HepG2 (cell line): ENCODE data around the gene STK24. TPM values are rescaled to one million over a fixed set of nuclear protein-coding genes. Genes with fewer than 3 reads are reported as not detected.

Source experiments
- AHDC1 ChIP-seq: sonication (generic); formaldehyde crosslinking; IDR thresholded peaks from 2 replicates; pipeline ENCODE4 v1.5.1; 2020; ENCODE audit warnings: mild to moderate bottlenecking, missing genetic modification reagents, borderline replicate concordance
- HOXA3 ChIP-seq: sonication (generic); formaldehyde crosslinking; IDR thresholded peaks from 2 replicates; pipeline ENCODE4 v1.5.0; 2020; ENCODE audit warnings: missing genetic modification reagents
- IRX3 ChIP-seq: sonication (generic); formaldehyde crosslinking; IDR thresholded peaks from 2 replicates; pipeline ENCODE4 v1.8.1; 2023; ENCODE audit warnings: mild to moderate bottlenecking, low read depth, missing genetic modification reagents, borderline replicate concordance
- LBX2 ChIP-seq: sonication (generic); formaldehyde crosslinking; IDR thresholded peaks from 2 replicates; pipeline ENCODE4 v1.5.0; 2020; ENCODE audit warnings: missing genetic modification reagents, mild to moderate bottlenecking, borderline replicate concordance
- LRRFIP1 ChIP-seq: sonication (generic); formaldehyde crosslinking; conservative IDR thresholded peaks from 2 replicates; pipeline ENCODE4 v1.4.0; 2020; ENCODE audit warnings: missing genetic modification reagents
- MEIS2 ChIP-seq: sonication (generic); formaldehyde crosslinking; IDR thresholded peaks from 2 replicates; pipeline ENCODE4 v1.9.0; 2021; ENCODE audit warnings: mild to moderate bottlenecking, missing genetic modification reagents
- POLR2A ChIP-seq, 2 experiments: IDR thresholded peaks; 2 replicates each; pipeline ENCODE4 v1.6.1; 2011; ENCODE audit warnings: low read depth in 2 of 2, low read length in 2 of 2, mild to moderate bottlenecking in 1 of 2, moderate library complexity in 1 of 2; ENCODE audit not compliant: insufficient read depth in 1 of 2
- THAP9 ChIP-seq: sonication (generic); formaldehyde crosslinking; IDR thresholded peaks from 2 replicates; pipeline ENCODE4; 2020; ENCODE audit warnings: missing genetic modification reagents, mild to moderate bottlenecking, borderline replicate concordance
- XRCC5 ChIP-seq: fragments of 200-400 bp; formaldehyde crosslinking; optimal IDR thresholded peaks from 2 replicates; pipeline ENCODE3; 2017; ENCODE audit warnings: mild to moderate bottlenecking, low read length
- ZFP90 ChIP-seq: sonication (generic); formaldehyde crosslinking; IDR thresholded peaks from 2 replicates; pipeline ENCODE4 v1.8.0; 2022; ENCODE audit warnings: missing genetic modification reagents, mild to moderate bottlenecking, inconsistent platforms, borderline replicate concordance
- ZNF710 ChIP-seq: sonication (generic); formaldehyde crosslinking; IDR thresholded peaks from 2 replicates; pipeline ENCODE4 v1.5.0; 2020; ENCODE audit warnings: mild to moderate bottlenecking, missing genetic modification reagents, borderline replicate concordance
- ZNF75D ChIP-seq: sonication (generic); formaldehyde crosslinking; IDR thresholded peaks from 2 replicates; pipeline ENCODE4 v1.8.1; 2023; ENCODE audit warnings: missing genetic modification reagents, mild to moderate bottlenecking, borderline replicate concordance
- ZNF816 ChIP-seq: sonication (generic); formaldehyde crosslinking; IDR thresholded peaks from 2 replicates; pipeline ENCODE4 v1.8.0; 2022; ENCODE audit warnings: missing genetic modification reagents, mild to moderate bottlenecking, borderline replicate concordance
- polyA plus RNA-seq, 8 experiments: library from polyadenylated mRNA; depleted of rRNA in 3 of 8; stranded (reverse) in 7 of 8; unstranded in 1 of 8; fragments of >200 nt; fragmentation: Illumina TruSeq in 4 of 8; extraction: Trizol in 4 of 8; gene quantifications; 2 replicates each; pipeline versions ENCODE4 v1.2.1 to v1.2.3, GENCODE V29; 2011 to 2016; ENCODE audit warnings: low read depth in 4 of 8, missing spikeins in 1 of 8, mixed read lengths in 1 of 8; ENCODE audit not compliant: insufficient read depth in 1 of 8
- total RNA-seq, 5 experiments: library from RNA; depleted of rRNA; stranded (reverse); fragments of >200 nt; fragmentation: Illumina TruSeq; extraction: Trizol; gene quantifications; 2 replicates each; pipeline ENCODE4 v1.2.3, GENCODE V29; 2016; ENCODE audit warnings: low read depth in 1 of 5

The STK24 gene
- total and polyA plus RNA-seq, 2 of the 13 experiments (the other 11 are each of a cell fraction or from before 2014, with no cell fraction given): 51.3 to 73.0 TPM

- TF ChIP-seq THAP9 (CRISPR knock-in tag): peak; percentile 49; the same call in 1 of the 2 replicates
- no peak for TF ChIP-seq ZNF75D (CRISPR knock-in tag)
- TF ChIP-seq LBX2 (CRISPR knock-in tag): no peak
- TF ChIP-seq MEIS2: no peak
- peak; percentile 92 for TF ChIP-seq ZNF710 (CRISPR knock-in tag)
- 0 out of 2 replicates have a peak, but pooled peaks have one; percentile 35 for TF ChIP-seq ZNF816 (CRISPR knock-in tag)
- 0 out of 2 replicates have a peak, but pooled peaks have one; percentile 18 for TF ChIP-seq ZFP90 (CRISPR knock-in tag)
- TF ChIP-seq XRCC5: no peak
- peak; percentile 40 for TF ChIP-seq HOXA3 (CRISPR knock-in tag)
- TF ChIP-seq POLR2A (IDR thresholded peaks at IDR 0.05; ENCODE audit: insufficient read depth in 1 of 2, low read depth in 2 of 2, low read length in 2 of 2): peak; percentile 56 to 80
- no peak for TF ChIP-seq AHDC1 (CRISPR knock-in tag)
- no peak for TF ChIP-seq LRRFIP1 (CRISPR knock-in tag)
- no peak for TF ChIP-seq IRX3 (CRISPR knock-in tag)
Observed at GRCh38 chr13:98577836-98578285, 954 bp upstream of the STK24 start (continued).
